Putamen (tissue), 1 donor: Measurements from ENCODE around the gene PTTG1IP.

Source experiments
- DNase-seq: peaks from one replicate; pipeline ENCODE4 v3.0.0-alpha.2; 2016; ENCODE audit warnings: low spot score

Gene PTTG1IP

DNA sequence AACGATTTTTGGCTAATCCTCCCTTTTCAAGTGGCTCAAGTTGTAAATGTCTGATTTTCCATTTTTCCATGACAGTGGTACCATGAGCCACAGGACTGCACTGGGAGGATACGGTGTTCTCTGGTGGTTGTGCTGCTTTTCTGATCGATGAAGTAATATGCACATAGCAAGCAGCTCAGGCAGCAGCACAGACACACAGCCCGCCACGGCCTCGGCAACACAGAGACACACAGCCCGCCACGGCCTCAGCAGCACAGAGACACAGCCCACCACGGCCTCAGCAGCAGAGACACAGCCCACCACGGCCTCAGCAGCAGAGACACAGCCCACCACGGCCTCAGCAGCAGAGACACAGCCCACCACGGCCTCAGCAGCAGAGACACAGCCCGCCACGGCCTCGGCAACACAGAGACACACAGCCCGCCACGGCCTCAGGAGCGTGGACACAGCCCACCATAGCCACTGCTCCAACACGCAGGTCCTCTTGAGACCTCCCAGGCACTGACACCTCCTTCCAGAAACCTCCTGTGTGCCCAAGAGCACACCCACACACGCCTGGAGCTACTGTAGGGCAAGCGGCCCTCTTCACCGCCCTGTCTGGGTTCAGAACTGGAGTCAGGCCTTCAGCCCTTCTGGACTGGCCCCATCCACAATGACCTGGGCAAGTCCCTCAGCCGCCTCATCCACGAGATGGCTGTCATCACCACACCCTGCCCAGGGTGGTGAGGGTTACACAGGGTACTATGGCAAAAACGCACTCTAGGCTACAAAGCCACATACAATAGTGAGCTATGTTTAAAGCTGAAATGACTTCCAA lies 10.4 kb downstream of the PTTG1IP start:
- no peak for DNase-seq

DNA sequence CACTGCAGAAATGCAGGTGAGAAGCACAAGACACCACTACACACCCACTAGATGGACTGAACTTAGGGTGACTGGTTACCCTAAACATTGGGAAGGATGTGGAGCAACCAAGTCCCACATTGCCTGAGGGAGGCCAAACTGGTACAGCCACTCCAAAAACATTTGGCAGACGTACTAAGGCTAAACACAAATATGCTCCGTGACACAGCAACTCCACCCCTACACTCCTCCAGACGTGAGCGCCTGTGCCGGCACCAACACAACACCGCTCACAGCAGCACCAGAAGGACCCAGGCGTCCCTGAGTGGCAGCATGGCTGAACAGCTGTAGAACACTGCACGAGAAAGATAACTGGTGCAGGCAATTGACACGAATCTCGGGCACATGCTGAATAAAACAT lies 14.7 kb downstream of the PTTG1IP start:
- DNase-seq, result no peak

DNA sequence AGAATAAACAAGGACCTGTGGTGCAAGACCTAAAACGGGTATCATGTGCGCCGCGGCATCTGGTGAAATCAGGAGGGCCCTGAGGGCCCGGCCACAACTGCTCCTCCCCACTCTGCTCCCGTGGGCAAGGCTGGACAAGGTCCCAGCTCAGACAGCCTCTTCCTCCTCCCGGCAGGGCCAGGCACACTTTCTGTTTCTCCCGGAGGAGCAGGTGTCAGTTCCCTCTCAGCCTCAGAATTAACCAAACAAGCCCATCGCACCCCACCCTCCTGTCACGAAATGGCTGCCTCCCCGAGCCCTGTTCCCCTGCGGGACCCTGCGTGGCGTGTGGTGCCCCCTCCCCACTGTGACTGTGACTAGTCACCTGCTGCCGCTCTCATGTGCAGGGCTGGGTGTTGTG lies 15.2 kb downstream of the PTTG1IP start:
- DNase-seq, result no peak

DNA sequence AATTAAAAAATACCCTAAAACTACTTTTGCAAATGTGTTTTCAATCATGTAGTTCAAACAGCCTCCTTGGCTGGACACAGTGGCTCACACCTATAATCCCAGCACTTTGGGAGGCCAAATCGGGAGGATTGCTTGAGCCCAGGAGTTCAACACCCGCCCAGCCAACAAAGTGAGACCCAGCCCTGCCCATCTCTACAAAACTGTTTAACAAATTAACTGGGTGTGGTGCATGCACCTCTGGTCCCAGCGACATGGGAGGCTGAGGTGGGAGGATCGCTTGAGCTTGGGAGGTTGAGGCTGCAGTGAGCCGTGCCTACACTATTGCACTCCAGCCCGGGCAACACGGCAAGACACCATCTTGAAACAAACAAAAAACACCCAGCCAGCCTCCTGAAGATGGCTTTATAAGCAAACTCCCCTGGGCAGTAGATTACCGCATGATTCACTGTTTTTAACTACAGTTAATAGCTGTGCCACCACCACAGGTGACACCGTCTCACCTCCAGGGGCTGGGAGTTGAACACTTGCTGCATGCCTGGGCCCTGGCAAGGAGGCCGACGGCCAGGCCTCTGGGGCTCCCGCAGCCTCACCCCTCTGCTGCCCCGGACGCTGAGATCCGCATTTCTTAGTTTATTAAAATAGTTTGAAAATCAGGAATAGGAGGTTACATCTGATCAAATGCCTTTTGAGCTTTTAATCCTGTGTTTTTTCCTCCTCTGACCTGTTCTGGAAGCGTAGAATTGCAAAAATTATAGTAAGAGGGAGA lies 16.2 kb downstream of the PTTG1IP start:
- no peak for DNase-seq

DNA sequence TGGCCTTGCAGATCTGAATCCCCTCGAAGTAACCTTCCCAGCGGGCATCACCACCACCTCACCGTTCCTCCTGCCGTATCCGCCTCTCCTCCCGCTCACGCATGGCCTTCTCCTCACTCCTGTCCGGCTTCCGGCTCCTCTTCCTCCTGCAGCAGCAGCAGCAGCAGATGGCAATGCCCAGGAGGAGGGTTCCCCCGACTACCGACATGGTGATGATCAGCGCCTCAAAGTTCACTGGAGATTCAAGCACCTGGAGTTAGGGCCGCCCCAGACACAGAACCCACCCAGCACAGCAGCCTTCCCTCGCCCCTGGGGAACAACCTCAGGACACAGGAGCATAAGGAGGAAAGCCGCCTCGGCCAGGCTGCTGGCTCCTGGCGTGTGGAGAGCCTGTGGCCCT lies 17.4 kb downstream of the PTTG1IP start:
- DNase-seq, result no peak

DNA sequence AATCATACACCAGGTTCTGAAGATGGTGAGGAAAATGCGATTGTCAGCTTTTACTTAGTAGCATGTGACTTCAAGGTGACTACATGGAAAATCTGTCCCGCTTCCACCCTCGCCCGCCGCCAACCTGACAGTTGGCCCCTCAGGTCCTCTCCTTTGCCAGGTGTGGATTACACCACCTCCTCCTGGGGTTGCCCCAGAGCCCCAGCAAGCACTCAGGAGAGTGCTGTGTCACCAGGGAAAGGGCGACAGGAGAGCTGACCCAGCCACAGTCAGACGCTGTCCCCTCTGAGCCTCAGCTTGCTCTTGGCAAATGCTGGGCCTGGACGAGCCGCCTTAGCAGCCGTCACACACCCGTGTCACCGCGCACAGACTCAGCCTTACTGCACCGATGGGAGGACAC lies 17.9 kb downstream of the PTTG1IP start:
- no peak for DNase-seq

DNA sequence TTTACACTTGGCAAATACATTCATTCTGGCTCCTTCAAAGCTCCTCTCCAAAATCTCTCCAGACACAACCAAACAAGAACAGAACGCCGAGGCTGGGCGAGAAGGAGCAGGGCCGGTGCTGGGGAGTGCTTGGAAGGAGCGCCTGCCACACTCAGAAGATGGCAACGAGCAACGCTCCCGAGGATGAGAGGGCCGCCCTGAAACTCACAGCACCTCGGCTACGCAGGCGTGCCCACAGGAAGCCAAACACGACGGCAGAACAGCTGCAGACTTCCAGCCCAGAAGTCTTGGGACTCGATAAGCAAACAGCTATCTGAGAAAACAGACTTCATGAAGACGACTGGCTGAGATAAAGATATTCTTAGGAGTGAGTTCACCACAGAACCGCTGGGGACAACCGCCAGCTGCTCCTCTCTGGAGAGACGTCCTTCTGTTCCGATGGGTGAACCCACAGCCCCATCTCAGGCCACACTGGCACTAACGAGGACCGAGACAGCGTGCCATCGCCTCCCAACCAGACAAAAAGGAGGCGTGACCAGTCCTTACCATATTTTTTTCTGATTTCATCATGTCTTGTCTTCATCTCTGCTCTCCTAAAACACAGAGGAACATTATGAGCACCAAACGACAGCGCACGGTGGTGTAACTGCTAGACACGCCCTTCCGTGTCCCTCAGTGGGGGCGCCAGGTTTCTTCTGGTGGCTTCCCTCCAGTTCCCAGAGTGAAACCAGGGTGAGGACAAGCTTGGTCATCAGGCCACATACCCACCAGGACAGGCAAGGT lies 18.6 kb downstream of the PTTG1IP start:
- no peak for DNase-seq

DNA sequence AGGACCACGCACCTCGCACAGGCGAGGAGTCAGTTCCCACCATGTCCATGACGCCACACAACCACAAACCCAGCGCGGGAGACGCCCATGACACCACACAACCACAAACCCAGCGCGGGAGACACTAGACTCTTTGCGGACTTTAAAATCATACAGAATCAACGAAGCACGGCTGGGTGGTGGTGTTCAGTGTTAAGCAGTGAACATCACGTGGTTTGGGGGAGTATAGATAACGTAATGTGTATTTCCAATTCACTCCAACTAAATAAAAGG lies 19.2 kb downstream of the PTTG1IP start:
- DNase-seq, result no peak

DNA sequence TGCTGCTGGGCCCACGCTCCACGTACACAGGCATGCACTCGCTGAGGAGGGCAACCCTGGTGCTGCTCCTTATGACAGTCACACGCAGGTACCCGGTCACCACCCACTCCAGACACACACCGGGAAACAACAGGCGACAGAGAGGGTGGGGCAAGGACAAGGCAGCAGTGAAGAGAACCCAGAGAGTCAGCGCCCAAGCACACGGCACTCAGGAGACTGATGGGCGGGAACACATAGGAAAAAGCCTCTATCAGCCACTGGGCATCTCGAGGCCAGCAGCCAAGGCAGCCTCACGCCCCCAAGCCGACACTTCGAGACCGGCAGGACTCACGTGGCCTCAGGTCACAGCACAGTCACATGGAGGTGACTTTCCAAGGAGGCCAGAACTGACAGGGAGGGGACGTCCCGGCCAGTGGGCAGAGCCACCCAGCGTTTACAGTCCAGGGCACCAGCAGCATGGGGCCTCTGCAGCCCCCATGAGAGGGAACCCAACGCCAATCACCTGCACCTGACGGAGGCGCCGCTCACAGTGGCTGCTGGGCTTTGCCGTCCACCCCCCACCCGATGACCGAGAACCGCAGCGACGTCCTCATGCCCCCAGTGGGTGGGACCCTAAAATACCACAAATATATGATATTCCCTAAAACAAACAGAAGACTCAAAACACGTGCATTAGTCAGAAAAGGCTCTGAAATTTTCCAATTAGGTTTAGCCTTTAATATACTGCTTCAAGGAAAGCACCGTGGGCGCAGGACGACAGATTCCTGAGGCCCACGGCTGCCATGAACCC lies 19.7 kb downstream of the PTTG1IP start:
- no peak for DNase-seq

DNA sequence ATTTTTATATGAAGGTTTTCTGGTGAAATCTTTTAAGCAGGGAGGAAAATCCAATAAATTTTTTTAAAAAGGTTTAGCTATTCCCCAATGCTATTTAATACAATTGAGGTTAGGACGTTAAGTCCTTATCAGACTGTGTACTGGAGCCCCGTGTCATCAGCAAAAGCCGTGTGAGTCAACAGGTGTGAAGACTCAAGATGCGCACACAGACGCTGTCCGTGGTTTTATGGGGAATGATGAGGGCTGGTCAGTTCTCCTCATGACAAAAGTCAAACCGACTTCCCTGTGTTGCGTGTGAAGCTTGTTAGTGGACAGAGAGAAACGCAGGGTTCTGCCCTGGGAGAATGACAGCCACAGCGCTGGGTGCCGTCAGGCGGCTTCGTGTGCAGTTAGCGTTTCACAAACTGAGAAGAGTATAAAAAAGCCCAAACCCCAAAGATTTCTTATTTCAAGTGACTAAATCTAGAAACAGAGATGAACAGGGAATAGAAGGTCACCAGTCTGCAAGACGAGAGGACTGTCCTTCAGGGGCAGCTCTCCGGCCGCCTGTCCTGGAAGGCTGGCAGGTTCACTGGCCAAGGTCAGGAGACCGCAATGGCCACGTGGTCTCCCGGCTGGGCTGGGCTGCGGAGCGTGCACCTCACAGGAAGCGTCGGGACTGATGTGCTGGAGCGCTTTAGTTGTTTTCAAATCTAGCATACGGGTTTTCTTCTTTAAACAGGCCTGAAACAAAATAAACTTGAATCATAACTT lies 22.4 kb downstream of the PTTG1IP start:
- no peak for DNase-seq

DNA sequence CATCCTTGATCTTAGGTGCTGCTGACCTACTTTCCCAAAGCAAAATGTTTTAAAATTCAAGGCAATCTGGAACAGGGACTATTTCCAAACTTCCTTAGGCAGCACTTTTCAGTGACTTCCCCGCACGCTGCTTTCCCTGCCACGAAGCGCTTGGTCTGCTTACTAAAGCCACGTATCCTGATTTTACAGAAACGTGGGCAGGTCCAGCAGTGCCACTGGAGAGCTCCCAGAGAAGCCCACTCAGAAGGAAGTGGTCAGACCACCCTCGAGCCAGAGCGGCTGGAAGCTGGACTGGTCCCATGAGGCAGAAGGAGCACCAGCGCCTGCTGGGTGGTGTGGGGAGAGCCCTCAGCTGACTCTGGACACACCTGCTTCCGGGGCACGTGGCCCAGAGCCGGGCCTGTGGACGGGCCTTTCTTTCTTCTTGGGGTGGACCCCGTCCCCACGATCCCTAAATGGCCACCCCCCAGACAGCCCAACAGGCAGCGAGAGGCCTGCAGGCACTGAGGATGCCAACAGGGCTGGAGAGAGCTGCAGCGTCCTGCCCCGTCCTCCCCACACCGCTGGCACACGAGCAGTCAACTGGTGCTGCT lies 23.2 kb downstream of the PTTG1IP start:
- no peak for DNase-seq

DNA sequence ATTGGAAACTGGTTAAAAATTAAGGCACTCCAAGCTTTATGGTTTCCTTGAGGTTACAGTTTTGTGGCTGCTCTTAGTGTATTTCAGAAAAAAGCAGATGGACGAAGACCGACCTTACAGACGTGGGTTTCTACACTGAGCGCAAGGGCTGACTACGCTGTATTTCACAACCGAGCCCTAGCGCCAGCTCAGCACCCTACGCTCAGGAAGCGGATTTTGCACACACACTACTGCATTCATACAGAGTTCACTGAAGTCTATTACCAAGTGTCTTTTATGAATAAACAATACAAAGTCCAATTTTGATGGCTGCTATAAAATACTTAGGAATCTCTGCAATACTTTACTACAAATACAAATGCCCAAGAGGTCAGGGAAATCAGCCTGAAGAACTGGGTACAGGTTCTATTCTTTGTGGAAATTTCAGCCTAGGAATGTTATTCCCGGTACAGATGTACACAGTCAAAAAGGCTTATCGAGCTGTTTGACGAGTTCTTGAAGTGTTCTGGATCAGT lies 23.8 kb downstream of the PTTG1IP start:
- no peak for DNase-seq

DNA sequence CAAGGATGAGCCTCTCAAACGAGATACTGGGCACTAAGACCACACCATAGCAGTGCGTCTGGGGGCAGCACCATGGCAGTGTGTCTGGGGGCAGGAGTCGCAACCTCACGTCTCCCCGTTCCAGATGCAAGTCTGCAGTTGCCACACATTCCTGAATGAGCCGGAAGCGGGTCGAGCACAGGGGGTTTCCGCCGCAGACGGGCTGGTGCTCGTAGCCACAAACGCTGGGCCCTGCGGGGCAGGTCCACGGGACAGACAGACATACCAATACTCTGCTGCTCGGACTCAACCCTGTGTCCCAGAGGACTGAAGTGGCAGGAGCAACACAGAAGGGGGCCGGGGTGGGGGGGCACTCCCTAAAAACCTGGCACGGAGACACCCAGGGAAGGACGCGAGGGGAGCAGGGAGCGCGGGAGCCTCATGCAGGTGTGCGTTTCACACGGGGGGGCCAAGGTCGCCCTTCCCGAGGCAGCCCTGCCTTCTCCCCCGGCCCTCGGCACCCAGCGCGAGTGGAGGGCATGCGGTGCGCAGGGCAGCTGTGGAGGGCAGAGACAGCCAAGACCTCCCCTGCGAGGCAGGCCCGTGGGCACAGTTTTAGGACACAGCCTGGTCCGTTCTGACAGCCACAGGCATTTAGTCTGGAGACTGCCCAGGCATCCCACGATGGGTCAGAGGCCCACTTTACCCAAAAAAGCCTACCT lies 24.5 kb downstream of the PTTG1IP start:
- DNase-seq, result no peak

DNA sequence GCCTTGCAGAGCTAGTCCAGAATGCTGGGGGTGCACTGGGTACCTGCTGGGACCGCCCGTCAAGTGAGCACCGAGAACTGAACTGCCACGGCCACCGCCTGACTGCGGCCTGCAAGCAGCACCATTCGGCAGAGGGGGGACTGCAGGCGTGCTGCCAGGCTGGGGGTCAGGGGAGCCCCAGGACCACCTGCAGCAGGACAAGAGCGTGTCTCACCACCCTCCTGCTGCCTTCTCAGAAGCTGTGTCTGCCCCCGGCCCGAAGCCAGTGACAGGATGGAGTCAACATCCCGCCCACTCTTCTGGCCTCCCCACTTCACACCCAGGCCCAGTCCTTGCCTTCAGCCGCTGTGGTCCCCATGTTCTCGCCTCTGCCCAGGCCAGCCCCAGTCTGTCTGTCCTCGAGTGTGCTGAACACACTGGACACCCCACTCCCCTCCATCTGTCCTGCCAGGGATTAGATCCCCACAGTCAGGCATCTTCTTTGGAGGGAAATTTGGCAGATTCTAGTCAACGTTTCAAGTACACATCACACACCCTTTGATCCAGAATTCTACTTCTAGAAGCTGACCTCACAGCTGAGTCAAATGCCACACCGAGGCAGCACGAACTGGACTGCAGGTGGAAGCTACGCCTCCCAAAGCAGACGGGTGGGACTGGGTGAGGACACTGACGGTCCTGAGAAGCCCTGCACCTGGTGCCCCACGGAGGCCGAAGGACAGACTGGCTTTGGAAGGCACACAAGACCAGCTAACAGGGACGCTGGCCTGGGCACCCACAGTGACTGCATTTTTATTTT lies 26.0 kb downstream of the PTTG1IP start:
- no peak for DNase-seq

DNA sequence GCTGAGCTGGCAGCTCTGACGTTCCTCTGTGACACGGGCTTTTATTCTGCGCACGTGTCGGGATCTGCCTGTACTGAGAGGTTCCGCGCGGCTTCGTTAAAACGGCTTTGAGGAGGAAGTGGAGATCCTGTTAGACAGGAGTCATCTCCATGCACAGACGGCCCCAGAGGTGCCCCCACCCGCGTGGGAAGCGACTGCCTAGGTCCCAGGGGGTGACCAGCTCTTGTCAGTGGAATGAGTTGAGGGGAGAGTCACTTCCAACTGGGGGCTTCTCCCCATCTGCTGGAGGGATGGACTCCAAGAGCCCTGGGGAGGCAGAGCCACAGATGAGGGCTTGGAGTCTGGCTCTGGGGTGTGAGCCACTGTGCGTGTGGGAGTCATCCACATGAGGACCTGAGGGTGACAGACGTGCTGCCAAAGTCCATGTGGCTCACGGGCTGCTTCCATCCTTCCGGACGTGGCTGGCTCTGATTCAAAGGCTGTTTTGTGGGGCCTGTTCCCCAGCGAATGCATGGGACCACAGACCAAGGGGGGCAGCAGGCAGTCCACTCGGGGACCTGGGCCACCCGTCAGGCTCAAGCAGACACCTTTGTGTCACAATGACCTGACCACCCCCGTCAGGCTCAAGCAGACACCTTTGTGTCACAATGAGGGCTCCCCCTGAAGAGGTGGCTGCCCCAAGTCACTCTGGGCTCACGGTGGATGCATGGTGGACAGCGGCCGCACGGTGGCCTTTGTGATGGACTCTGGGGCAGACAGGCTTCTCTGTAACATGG lies 26.8 kb downstream of the PTTG1IP start:
- DNase-seq, result no peak

DNA sequence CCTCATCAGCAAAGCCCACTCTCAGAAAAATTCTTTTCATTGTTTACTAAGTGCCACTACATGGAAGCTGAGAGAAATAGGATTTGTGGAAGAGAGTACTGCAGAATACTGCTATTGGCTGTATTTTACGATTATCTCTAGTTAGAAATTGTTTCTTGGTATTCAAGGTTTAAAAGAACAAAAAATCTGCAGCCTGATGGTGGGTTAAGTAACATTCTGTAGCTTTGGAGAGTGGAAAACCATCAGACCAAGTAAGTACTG lies 27.3 kb downstream of the PTTG1IP start:
- no peak for DNase-seq

DNA sequence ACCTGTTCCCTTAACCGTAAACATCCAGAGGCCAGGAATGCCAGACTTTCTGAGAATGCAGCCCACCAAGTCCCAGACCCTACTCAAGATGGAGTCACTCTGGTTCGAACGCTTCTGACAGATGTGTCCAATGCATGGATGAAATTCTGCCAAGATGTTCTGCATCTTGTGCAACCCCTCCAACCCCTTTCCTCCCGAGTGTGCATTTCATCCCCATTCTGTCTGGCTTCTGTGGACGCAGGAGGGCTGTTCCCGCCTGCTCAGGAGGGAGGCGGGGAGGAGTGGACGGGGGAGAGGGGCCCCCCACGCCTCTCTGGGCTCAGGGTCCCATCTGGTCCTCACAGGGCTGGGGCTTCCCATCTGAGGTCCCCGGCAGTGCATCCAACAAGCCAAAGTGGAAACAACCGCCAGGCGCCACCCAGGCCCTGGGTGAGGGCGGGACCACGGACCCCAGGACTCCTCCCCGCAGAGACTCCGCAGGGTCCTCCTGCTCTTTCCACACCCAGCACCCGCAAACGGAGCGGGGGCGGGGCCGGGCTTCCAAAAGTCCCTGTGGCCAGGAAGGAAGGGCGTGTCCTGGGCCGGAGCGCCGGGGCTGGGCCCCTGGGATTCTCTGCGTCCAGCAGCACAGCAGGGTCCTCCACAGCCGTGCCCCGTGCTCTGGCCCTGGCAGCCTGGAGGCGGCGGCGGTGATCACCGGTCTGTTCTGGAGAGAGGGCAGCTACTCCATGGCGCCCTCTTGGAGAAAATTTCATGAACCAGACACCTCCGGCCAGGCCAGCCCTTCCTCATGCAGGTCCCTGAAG lies 27.9 kb downstream of the PTTG1IP start:
- no peak for DNase-seq

DNA sequence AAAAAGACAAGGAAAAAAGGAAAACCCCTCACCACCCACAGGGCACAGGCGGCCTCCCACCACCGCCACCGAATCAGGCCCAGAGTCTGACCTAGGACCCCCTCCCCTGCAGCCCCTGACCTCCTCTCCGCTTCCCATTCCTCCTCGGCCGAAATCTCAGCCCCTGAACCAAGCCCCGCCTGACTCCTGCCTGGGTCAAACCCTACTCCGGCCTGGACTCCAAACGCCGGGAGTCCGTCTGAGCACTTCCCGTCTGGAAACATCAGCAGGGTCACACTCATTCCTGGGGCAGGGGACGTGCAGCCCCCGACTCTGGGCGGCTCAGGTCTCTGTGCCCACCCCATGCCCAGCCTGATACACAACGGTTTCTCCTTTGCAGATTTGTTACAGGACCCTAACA lies 29.2 kb downstream of the PTTG1IP start:
- no peak for DNase-seq
